Fibroblast of villous mesenchyme (primary cell): ENCODE measurements around the gene EFCAB11. TPM values are rescaled to one million over a fixed set of nuclear protein-coding genes. Genes with fewer than 3 reads are reported as not detected.
A peak's percentile ranks its signal among the peaks of the same experiment; 100 is the strongest.

Source experiments
- DNase-seq: peaks from one replicate; pipeline ENCODE4 v3.0.0-alpha.2; 2010; ENCODE audit warnings: low read depth
- H3K4me3 ChIP-seq: 2 replicates; pipeline ENCODE4 v1.5.1; 2011; ENCODE audit warnings: low read depth, mild to moderate bottlenecking, low read length
- total RNA-seq: library from RNA; depleted of rRNA; stranded (reverse); fragments of >200 nt; gene quantifications from 2 replicates; pipeline ENCODE4 v1.2.3, GENCODE V29; 2012
- TF ChIP-seq, protein P1 (sequence below): IDR thresholded peaks from 2 replicates; pipeline ENCODE4 v1.5.1; 2012; ENCODE audit warnings: low read depth, mild to moderate bottlenecking, low read length; ENCODE audit not compliant: insufficient read depth

Gene EFCAB11
- total RNA-seq, 1 donor = 5.2 TPM

DNA sequence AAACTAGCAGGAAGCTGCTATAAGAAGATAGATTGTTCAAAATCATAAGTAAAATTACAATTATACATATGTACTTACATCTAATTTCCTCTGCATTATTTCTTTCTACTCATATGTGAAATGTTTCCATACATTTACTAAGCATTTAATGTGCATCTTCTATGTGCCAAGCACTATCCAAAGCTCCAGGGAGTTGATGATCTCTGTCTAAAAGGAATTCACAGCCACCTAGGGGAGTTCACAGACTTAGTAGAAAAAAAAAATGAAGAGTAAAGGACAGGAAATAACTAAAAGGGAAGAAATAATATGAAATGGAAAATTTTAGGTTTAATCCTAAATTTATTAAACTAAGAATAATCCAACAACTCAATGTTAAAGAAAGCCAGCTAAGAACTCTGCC lies 91.7 kb downstream of the EFCAB11 start:
- no peak overlapping the region for H3K4me3 ChIP-seq
- no peak for DNase-seq
- TF ChIP-seq, protein P1, sequence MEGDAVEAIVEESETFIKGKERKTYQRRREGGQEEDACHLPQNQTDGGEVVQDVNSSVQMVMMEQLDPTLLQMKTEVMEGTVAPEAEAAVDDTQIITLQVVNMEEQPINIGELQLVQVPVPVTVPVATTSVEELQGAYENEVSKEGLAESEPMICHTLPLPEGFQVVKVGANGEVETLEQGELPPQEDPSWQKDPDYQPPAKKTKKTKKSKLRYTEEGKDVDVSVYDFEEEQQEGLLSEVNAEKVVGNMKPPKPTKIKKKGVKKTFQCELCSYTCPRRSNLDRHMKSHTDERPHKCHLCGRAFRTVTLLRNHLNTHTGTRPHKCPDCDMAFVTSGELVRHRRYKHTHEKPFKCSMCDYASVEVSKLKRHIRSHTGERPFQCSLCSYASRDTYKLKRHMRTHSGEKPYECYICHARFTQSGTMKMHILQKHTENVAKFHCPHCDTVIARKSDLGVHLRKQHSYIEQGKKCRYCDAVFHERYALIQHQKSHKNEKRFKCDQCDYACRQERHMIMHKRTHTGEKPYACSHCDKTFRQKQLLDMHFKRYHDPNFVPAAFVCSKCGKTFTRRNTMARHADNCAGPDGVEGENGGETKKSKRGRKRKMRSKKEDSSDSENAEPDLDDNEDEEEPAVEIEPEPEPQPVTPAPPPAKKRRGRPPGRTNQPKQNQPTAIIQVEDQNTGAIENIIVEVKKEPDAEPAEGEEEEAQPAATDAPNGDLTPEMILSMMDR = no peak

DNA sequence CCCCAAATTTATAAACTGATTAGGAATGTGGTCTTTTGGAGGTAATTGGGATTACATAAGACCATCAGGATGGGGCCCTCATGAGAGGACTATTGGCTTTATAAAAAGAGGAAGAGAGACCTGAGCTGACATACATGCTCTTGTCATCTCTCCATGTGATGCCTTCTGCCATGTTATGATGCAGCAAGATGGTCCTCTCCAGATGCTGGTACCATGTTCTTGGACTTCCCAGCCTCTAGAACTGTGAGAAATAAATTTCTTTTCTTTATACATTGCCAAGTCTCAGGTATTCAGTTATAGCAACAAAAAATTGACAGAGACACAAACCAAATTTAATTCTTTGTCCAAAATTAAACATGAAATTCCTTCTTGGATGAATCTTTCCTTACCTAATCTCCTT lies 92.9 kb downstream of the EFCAB11 start:
- no peak overlapping the region for H3K4me3 ChIP-seq
- no peak for DNase-seq
- TF ChIP-seq, protein P1 = no peak

- DNase-seq = peak; percentile 54
- TF ChIP-seq, protein P1 = no peak
- no peak overlapping the region for H3K4me3 ChIP-seq
Observed at GRCh38 chr14:89858089-89858488, 96.4 kb downstream of the EFCAB11 start.

- TF ChIP-seq, protein P1 = no peak
- H3K4me3 ChIP-seq = no peak overlapping the region
- peak; percentile 94 for DNase-seq
Observed at GRCh38 chr14:89856871-89857345, 97.6 kb downstream of the EFCAB11 start.

DNA sequence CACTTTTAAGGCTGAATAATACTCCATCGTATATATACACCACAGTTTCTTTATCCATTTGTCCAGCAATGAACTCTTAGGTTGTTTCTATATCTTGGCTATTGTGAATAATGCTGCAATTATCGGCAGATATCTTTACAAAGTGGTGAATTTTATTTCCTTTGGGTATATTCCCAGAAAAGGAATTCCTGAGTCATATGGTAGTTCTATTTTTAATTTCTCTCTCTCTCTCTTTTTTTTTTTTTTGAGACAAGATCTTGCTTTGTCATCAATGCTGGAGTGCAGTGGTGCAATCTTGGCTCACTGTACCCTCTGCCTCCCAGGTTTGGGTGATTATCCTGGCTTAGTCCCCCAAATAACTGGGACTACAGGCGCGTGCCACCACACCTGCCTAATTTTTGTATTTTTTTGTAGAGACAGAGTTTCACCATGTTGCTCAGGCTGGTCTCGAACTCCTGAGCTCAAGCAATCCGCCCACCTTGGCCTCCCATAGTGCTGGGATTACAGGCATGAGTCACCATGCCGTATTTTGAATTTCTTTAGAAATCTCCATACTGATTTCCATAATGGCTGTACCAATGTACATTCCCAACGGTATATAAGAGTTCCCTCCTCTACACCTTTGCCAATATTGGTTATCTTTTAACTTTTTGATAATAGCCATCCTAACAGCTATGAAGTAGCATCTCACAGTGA lies 98.4 kb downstream of the EFCAB11 start:
- TF ChIP-seq, protein P1 = no peak
- H3K4me3 ChIP-seq = no peak overlapping the region
- DNase-seq = peak; percentile 81

DNA sequence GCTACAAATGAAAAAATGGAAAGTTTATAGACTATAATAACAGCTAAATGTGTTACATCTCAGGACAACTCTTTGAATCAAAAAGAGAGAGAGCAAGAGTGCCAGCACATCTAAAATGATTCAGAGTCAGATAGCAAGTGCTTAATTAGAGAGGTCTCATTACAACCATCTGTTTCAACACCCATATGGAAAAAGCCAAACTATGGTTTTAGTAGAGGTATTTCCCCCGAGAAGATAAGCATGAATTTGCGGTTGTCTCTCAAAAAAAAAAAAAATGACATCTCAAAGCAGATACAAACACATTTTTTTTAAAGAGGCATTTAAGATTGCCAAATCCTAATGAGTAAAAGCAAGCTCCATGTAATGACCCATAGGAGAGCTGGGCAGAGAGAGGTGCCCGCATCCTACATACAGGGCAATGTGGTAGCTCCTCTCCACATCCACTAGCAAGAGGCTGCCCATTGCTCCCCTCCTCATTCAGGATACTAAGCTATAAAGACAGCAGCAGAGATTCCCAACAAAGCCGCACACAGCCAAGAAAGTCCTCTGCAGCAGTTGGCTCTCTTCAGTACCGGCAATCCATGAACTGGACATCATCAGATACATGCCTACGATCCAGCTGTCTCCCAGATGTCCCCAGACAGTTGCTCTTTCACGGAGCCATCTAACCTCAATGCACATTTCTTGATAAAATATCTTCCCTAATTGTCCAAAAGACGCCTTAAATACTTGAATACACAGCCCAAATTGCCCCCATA lies 100.4 kb downstream of the EFCAB11 start:
- DNase-seq = peak; percentile 78
- TF ChIP-seq, protein P1 = no peak
- no peak overlapping the region for H3K4me3 ChIP-seq

DNA sequence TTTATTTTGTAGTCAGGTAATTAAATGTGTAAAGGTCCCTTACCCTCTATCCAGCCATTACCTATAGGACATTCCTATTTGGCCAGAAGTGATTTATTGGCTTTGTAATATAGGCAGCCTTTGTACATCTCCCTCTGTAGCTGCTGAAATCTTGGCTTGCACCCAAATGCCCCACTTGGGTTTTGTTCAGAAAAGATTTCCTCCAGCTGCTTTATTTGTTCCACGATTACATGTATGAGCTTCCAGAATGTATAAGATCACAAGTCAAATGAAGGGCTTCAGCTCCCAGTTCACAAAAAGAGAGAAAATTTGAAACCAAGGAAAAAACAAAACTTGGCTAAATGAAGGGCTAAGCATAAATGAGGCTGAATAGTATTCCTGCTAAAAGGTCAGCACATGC lies 103.4 kb downstream of the EFCAB11 start:
- DNase-seq = no peak
- no peak overlapping the region for H3K4me3 ChIP-seq
- TF ChIP-seq, protein P1 = no peak
